Measurements from ENCODE around the gene SLC29A3. TPM values are rescaled to one million over a fixed set of nuclear protein-coding genes. Genes with fewer than 3 reads are reported as not detected.

Gene SLC29A3
- total RNA-seq, 1 experiment from 2014 or later: 1.8 TPM

DNA sequence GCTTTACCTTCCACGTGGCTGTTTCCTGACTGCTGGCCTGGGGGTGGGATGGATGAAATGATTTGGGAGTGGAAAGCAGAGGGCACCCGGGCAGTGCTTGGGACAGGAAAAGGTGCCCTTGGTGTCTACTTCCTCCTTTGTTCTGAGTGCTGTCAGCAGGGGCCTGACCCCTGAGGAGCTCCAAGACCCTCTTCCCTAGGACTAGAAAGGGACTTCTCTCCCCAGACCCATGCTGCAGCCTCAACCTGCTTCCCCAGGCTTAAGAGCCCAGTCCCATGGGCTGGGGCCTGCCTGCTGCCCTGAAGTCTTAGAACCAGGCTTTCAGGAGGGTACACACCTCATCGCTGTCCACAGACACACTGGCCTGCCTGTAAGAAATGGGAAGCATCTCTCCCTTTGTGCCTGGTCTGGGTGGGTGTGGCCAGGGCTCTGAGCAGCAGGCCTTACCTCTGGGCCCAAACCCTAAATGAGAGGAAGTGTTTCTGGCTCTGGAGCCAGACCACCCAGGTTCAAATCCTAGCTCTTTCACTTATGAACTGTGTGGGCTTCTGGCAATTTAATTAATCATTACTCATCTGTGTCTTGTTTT, 90.6 kb downstream of the SLC29A3 start:
- DNase-seq (ENCODE audit: low read depth): no peak

Other genes with a start within 250 kb of the SLC29A3 start
- gene UNC5B, start 106.7 kb upstream of the SLC29A3 start, total RNA-seq (2014; rRNA removed): 0.13 and 0.34 TPM in 2 replicates
- 0.06 TPM in 2 replicates for gene CDH23, start 77.7 kb downstream of the SLC29A3 start, total RNA-seq (2014; rRNA removed)

All from LHCN-M2 (cell line).